Measurements from ENCODE around the gene CT47C1.

DNA sequence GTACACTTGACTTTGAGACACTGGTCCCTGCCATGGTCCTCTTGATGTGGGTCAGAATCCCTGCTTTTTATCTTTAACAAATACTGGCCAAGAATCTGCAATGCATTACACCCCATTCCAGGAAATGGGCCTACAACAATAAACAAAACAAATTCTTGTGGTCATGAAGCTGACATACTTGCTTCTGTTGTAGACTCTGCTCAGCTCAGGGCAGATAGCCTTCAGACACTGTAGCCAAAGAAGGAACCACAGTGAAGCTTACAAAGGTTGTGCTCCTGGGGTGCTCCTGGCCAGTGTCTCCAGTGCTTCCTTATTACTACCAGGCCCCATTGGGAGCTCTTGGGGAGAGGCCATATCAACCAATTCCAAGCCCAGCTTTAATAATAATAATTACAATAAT is 33.0 kb downstream of the CT47C1 start:
- TF ChIP-seq, protein P1, sequence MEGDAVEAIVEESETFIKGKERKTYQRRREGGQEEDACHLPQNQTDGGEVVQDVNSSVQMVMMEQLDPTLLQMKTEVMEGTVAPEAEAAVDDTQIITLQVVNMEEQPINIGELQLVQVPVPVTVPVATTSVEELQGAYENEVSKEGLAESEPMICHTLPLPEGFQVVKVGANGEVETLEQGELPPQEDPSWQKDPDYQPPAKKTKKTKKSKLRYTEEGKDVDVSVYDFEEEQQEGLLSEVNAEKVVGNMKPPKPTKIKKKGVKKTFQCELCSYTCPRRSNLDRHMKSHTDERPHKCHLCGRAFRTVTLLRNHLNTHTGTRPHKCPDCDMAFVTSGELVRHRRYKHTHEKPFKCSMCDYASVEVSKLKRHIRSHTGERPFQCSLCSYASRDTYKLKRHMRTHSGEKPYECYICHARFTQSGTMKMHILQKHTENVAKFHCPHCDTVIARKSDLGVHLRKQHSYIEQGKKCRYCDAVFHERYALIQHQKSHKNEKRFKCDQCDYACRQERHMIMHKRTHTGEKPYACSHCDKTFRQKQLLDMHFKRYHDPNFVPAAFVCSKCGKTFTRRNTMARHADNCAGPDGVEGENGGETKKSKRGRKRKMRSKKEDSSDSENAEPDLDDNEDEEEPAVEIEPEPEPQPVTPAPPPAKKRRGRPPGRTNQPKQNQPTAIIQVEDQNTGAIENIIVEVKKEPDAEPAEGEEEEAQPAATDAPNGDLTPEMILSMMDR (conservative IDR thresholded peaks at IDR 0.05; ENCODE audit: low read length) = no peak
- TF ChIP-seq EZH2phosphoT487 (IDR thresholded peaks at IDR 0.05; ENCODE audit: borderline replicate concordance, low read depth, low read length) = no peak

All from OCI-LY7 (cell line).